Spleen (tissue), 7 donors: ENCODE results near the gene WWP2.

Experiments used
- CTCF ChIP-seq, 11 experiments: fragments of 200-600 bp in 7 of 11; fragments of 450-650 bp in 4 of 11; sonication (generic) in 4 of 11; IDR thresholded peaks in 8 of 11; conservative IDR thresholded peaks in 3 of 11; 1 replicate in 7 of 11; 2 replicates in 4 of 11; pipeline versions ENCODE4 v1.4.0 to v1.8.0; 2016 to 2021; ENCODE audit warnings: antibody characterized with exemption in 11 of 11, inconsistent platforms in 4 of 11, mild to moderate bottlenecking in 1 of 11
- POLR2A ChIP-seq, 3 donors: fragments of 450-650 bp; IDR thresholded peaks; one replicate each; pipeline ENCODE4 v1.5.1; 2017; ENCODE audit warnings: antibody characterized with exemption in 3 of 3, mild to moderate bottlenecking in 1 of 3
- POLR2AphosphoS5 ChIP-seq, 3 donors: sonication (generic); formaldehyde crosslinking; IDR thresholded peaks; one replicate each; pipeline ENCODE4 v1.5.1; 2017; ENCODE audit warnings: antibody characterized with exemption in 3 of 3
- donor health status: DM: no; HTN: no; CAD: no; lungs with moderate emphysema.
- donor health status: DM: no; HTN: no; CAD: no.
- donor health status: DM: no; HTN: no; CAD: no.

DNA sequence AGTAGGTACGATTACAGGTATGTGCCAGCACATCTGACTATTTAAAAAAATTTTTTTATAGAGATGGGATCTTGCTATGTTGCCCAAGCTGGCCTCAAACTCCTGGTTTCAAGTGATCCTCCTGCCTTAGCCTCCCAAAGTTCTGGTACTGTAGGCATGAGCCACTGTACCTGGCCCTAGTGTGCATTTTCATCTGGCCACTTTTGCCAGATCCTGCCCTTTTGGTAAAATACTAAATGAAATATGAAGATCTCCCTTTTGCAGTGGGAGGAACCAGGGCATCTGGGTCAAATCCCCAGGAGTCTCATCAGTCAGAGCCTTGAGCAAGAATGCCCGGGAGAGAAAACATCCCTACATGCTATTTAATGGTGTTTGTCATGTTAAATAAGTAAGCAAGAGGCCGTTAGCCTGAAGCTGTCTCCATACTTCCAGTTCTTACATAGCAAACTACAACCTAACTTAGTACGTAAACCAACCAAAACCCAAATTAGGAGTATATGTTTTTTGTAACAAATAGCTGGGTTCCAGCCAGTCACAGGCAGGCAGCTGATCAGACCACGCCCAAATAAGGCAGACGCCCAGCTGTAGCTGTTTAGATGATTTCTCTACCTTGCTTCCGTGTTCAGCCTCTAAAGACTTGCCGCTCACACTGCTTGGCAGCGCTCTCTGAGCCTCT is 142.5 kb downstream of the WWP2 start:
- TF ChIP-seq POLR2A (IDR thresholded peaks at IDR 0.05) (no peak), CTCF (IDR thresholded peaks at IDR 0.05 in 8 of 11, conservative IDR thresholded peaks at IDR 0.05 in 3 of 11) (no peak), POLR2AphosphoS5 (IDR thresholded peaks at IDR 0.05) (no peak)
